Spleen (tissue), 7 donors: ENCODE results near the gene TRPM1.

ENCODE experiments used
- POLR2A ChIP-seq, 3 donors: fragments of 450-650 bp; IDR thresholded peaks; one replicate each; pipeline ENCODE4 v1.5.1; 2017; ENCODE audit warnings: antibody characterized with exemption in 3 of 3, mild to moderate bottlenecking in 1 of 3
- TF ChIP-seq, protein P1 (sequence below), 11 experiments: fragments of 200-600 bp in 7 of 11; fragments of 450-650 bp in 4 of 11; sonication (generic) in 4 of 11; IDR thresholded peaks in 8 of 11; conservative IDR thresholded peaks in 3 of 11; 1 replicate in 7 of 11; 2 replicates in 4 of 11; pipeline versions ENCODE4 v1.4.0 to v1.8.0; 2016 to 2021; ENCODE audit warnings: antibody characterized with exemption in 11 of 11, inconsistent platforms in 4 of 11, mild to moderate bottlenecking in 1 of 11
- donor health status: DM: no; HTN: no; CAD: no; lungs with moderate emphysema.
- donor health status: DM: no; HTN: no; CAD: no.
- donor health status: DM: no; HTN: no; CAD: no.

- TF ChIP-seq, protein P1, sequence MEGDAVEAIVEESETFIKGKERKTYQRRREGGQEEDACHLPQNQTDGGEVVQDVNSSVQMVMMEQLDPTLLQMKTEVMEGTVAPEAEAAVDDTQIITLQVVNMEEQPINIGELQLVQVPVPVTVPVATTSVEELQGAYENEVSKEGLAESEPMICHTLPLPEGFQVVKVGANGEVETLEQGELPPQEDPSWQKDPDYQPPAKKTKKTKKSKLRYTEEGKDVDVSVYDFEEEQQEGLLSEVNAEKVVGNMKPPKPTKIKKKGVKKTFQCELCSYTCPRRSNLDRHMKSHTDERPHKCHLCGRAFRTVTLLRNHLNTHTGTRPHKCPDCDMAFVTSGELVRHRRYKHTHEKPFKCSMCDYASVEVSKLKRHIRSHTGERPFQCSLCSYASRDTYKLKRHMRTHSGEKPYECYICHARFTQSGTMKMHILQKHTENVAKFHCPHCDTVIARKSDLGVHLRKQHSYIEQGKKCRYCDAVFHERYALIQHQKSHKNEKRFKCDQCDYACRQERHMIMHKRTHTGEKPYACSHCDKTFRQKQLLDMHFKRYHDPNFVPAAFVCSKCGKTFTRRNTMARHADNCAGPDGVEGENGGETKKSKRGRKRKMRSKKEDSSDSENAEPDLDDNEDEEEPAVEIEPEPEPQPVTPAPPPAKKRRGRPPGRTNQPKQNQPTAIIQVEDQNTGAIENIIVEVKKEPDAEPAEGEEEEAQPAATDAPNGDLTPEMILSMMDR (IDR thresholded peaks at IDR 0.05 in 8 of 11, conservative IDR thresholded peaks at IDR 0.05 in 3 of 11): no peak
- no peak for TF ChIP-seq POLR2A (IDR thresholded peaks at IDR 0.05)
Observed at GRCh38 chr15:30978328-30978727, 123.2 kb downstream of the TRPM1 start.
